IMR-90 (cell line): Measurements from ENCODE around the gene CFAP97. TPM values are rescaled to one million over a fixed set of nuclear protein-coding genes. Genes with fewer than 3 reads are reported as not detected.

ENCODE experiments used
- ATAC-seq: fragments of 200-7000 bp; cut with Tn5 transposase; 2 replicates; pipeline ENCODE4 v1.9.1; 2020; ENCODE audit warnings: low read depth, mild to moderate bottlenecking, moderate library complexity
- BruUV-seq: library from RNA; stranded (reverse); fragments of 400-500 nt; replicated peaks from 2 replicates; lab custom pipeline; 2021; lab: Mats Ljungman, UMichigan
- CTCF ChIA-PET: fragments of 300-600 bp; formaldehyde crosslinking; extraction: SDS; loops from one replicate; lab custom pipeline; 2021; ENCODE audit warnings: antibody characterized with exemption; lab: Yijun Ruan, JAX
- POLR2A ChIA-PET: fragments of 300-600 bp; sonication (Branson Sonifier 250); formaldehyde crosslinking; loops from one replicate; lab custom pipeline; 2022; ENCODE audit warnings: antibody characterized with exemption; ENCODE audit not compliant: unreplicated experiment; lab: Charles Lee
- DNase-seq: peaks from one replicate; pipeline ENCODE4 v3.0.0; 2013
- H2AFZ ChIP-seq: replicated peaks from 2 replicates; pipeline ENCODE3; 2013; ENCODE audit warnings: low read length, mild to moderate bottlenecking; ENCODE audit not compliant: poor library complexity
- H2AK5ac ChIP-seq: 2 replicates; pipeline ENCODE4 v1.6.1; 2013; ENCODE audit warnings: low read depth, low read length, inconsistent platforms
- H2AK9ac ChIP-seq: replicated peaks from 2 replicates; pipeline ENCODE3; 2013; ENCODE audit warnings: mild to moderate bottlenecking, low read depth, low read length, moderate library complexity; ENCODE audit not compliant: poor library complexity
- H2BK120ac ChIP-seq: 2 replicates; pipeline ENCODE4 v1.6.1; 2013; ENCODE audit warnings: low read depth, low read length, inconsistent platforms
- H2BK15ac ChIP-seq: 3 replicates; pipeline ENCODE4 v1.6.1; 2013; ENCODE audit warnings: low read depth, low read length, inconsistent platforms
- H2BK20ac ChIP-seq: 2 replicates; pipeline ENCODE4 v1.6.1; 2013; ENCODE audit warnings: low read depth, mild to moderate bottlenecking, inconsistent platforms, low read length, moderate library complexity
- H2BK5ac ChIP-seq: 2 replicates; pipeline ENCODE4 v1.6.1; 2013; ENCODE audit warnings: mild to moderate bottlenecking, low read depth, low read length, inconsistent platforms; ENCODE audit not compliant: poor library complexity, severe bottlenecking
- H3K14ac ChIP-seq: replicated peaks from 2 replicates; pipeline ENCODE4 v1.6.1; 2013; ENCODE audit warnings: low read depth, low read length, inconsistent platforms
- H3K18ac ChIP-seq: 2 replicates; pipeline ENCODE4 v1.6.1; 2013; ENCODE audit warnings: low read depth, low read length, control low read depth
- H3K23ac ChIP-seq: 2 replicates; pipeline ENCODE4 v1.6.1; 2013; ENCODE audit warnings: low read depth, low read length, inconsistent platforms
- H3K27ac ChIP-seq: 2 replicates; pipeline ENCODE4 v1.5.1; 2013; ENCODE audit warnings: mild to moderate bottlenecking, control low read depth, low read length; ENCODE audit not compliant: insufficient read depth
- H3K27me3 ChIP-seq: 2 replicates; pipeline ENCODE4 v1.6.1; 2013; ENCODE audit warnings: low read length; ENCODE audit not compliant: control insufficient read depth, insufficient read depth
- H3K36me3 ChIP-seq: 2 replicates; pipeline ENCODE4 v1.6.1; 2013; ENCODE audit warnings: low read length, mixed read lengths; ENCODE audit not compliant: control insufficient read depth, insufficient read depth
- H3K4ac ChIP-seq: 2 replicates; pipeline ENCODE4 v1.6.1; 2013; ENCODE audit warnings: low read depth, low read length, inconsistent platforms
- H3K4me1 ChIP-seq: 2 replicates; pipeline ENCODE4 v1.6.1; 2013; ENCODE audit warnings: low read length, mixed read lengths; ENCODE audit not compliant: control insufficient read depth, insufficient read depth
- H3K4me2 ChIP-seq: 2 replicates; pipeline ENCODE4 v1.6.1; 2013; ENCODE audit warnings: low read depth, mild to moderate bottlenecking, control low read depth, low read length, moderate library complexity
- H3K4me3 ChIP-seq: 2 replicates; pipeline ENCODE4 v1.5.1; 2013; ENCODE audit warnings: low read depth, mild to moderate bottlenecking, control low read depth, low read length, moderate library complexity; ENCODE audit not compliant: insufficient read depth
- H3K56ac ChIP-seq: 2 replicates; pipeline ENCODE4 v1.6.1; 2013; ENCODE audit warnings: low read length, inconsistent platforms; ENCODE audit not compliant: insufficient read depth; ENCODE audit errors: extremely low read depth
- H3K79me1 ChIP-seq, 2 experiments: 2 replicates each; pipeline ENCODE4 v1.6.1; 2013; ENCODE audit warnings: low read length in 2 of 2, inconsistent platforms in 1 of 2, low read depth in 1 of 2
- H3K9ac ChIP-seq: 2 replicates; pipeline ENCODE4 v1.6.1; 2013; ENCODE audit warnings: low read depth, low read length, control low read depth
- H3K9me1 ChIP-seq: 2 replicates; pipeline ENCODE4 v1.6.1; 2013; ENCODE audit warnings: low read length, inconsistent platforms; ENCODE audit not compliant: insufficient read depth
- H3K9me3 ChIP-seq: 2 replicates; pipeline ENCODE4 v1.6.1; 2013; ENCODE audit warnings: low read length; ENCODE audit not compliant: control insufficient read depth, insufficient read depth
- H4K20me1 ChIP-seq: 2 replicates; pipeline ENCODE4 v1.6.1; 2013; ENCODE audit warnings: low read length, inconsistent platforms; ENCODE audit not compliant: insufficient read depth
- H4K5ac ChIP-seq: 2 replicates; pipeline ENCODE4 v1.6.1; 2013; ENCODE audit warnings: mild to moderate bottlenecking, low read depth, low read length, control low read depth
- H4K8ac ChIP-seq, 2 experiments: 2 replicates each; pipeline ENCODE4 v1.6.1; 2013; ENCODE audit warnings: low read depth in 2 of 2, low read length in 2 of 2, control low read depth in 1 of 2, inconsistent platforms in 1 of 2
- H4K91ac ChIP-seq: 2 replicates; pipeline ENCODE4 v1.6.1; 2013; ENCODE audit warnings: low read depth, low read length, inconsistent platforms; ENCODE audit not compliant: insufficient read depth
- BHLHE40 ChIP-seq: fragments of 150-350 bp; IDR thresholded peaks from 2 replicates; pipeline ENCODE4 v1.6.1; 2016; ENCODE audit warnings: mild to moderate bottlenecking, low read depth, low read length
- CEBPB ChIP-seq: IDR thresholded peaks from 2 replicates; pipeline ENCODE4 v1.6.1; 2012; ENCODE audit warnings: low read depth, low read length, improper control_type of control experiment
- CHD1 ChIP-seq: IDR thresholded peaks from 2 replicates; pipeline ENCODE4 v1.6.1; 2012; ENCODE audit warnings: low read depth, low read length, improper control_type of control experiment
- CTCF ChIP-seq: conservative IDR thresholded peaks from 2 replicates; pipeline ENCODE4 v1.5.1; 2012; ENCODE audit warnings: mild to moderate bottlenecking, low read depth, low read length, improper control_type of control experiment
- ELK1 ChIP-seq: fragments of 150-350 bp; IDR thresholded peaks from 2 replicates; pipeline ENCODE4 v1.6.1; 2016; ENCODE audit warnings: low read depth, mild to moderate bottlenecking, low read length, moderate library complexity, borderline replicate concordance
- FOS ChIP-seq: fragments of 150-350 bp; IDR thresholded peaks from 2 replicates; pipeline ENCODE4 v1.6.1; 2016; ENCODE audit warnings: low read depth, low read length
- MAFK ChIP-seq: IDR thresholded peaks from 2 replicates; pipeline ENCODE4 v1.6.1; 2012; ENCODE audit warnings: low read depth, low read length, improper control_type of control experiment
- MAZ ChIP-seq: IDR thresholded peaks from 2 replicates; pipeline ENCODE4 v1.6.1; 2012; ENCODE audit warnings: low read depth, mild to moderate bottlenecking, low read length, improper control_type of control experiment, moderate library complexity, borderline replicate concordance
- MXI1 ChIP-seq: IDR thresholded peaks from 2 replicates; pipeline ENCODE4 v1.6.1; 2012; ENCODE audit warnings: low read depth, mild to moderate bottlenecking, low read length, moderate library complexity, borderline replicate concordance
- NFE2L2 ChIP-seq: fragments of 150-350 bp; IDR thresholded peaks from 2 replicates; pipeline ENCODE4 v1.6.1; 2016; ENCODE audit warnings: low read depth, mild to moderate bottlenecking, low read length
- POLR2A ChIP-seq: IDR thresholded peaks from 2 replicates; pipeline ENCODE4 v1.6.1; 2012; ENCODE audit warnings: mild to moderate bottlenecking, low read depth, low read length
- RAD21 ChIP-seq: IDR thresholded peaks from 2 replicates; pipeline ENCODE4 v1.6.1; 2012; ENCODE audit warnings: low read length, improper control_type of control experiment
- RCOR1 ChIP-seq: IDR thresholded peaks from 2 replicates; pipeline ENCODE4 v1.6.1; 2012; ENCODE audit warnings: mild to moderate bottlenecking, low read length, improper control_type of control experiment; ENCODE audit not compliant: insufficient replicate concordance
- RFX5 ChIP-seq: IDR thresholded peaks from 2 replicates; pipeline ENCODE4 v1.8.0; 2012; ENCODE audit warnings: low read depth, mild to moderate bottlenecking, low read length, moderate library complexity
- SMC3 ChIP-seq: fragments of 150-350 bp; IDR thresholded peaks from 2 replicates; pipeline ENCODE4 v1.6.1; 2016; ENCODE audit warnings: low read depth, mild to moderate bottlenecking, antibody characterized with exemption, low read length, moderate library complexity
- USF2 ChIP-seq: fragments of 150-350 bp; IDR thresholded peaks from 2 replicates; pipeline ENCODE4 v1.6.1; 2017; ENCODE audit warnings: mild to moderate bottlenecking, antibody characterized with exemption, low read length, low read depth
- WGBS, 2 experiments: methylation state at CpG; one replicate each; pipeline versions ENCODE4 v1.1.5 to v1.1.7; 2013; ENCODE audit warnings: missing lambda C conversion rate in 2 of 2; ENCODE audit not compliant: insufficient read length in 1 of 2; ENCODE audit errors: extremely low coverage in 2 of 2; 5-methylcytosine and 5-hydroxymethylcytosine counted together
- dilution Hi-C: fragments of 300-500 bp; cut with HindIII; formaldehyde crosslinking; loops from one replicate; pipeline ENCODE4 v1.14.3; 2018; ENCODE audit warnings: low sequenced_read_pairs; ENCODE audit not compliant: unreplicated experiment
- in situ Hi-C: fragments of 300-500 bp; cut with MboI; formaldehyde crosslinking; loops from 3 replicates; pipeline ENCODE4 v1.14.3; 2019; ENCODE audit warnings: low sequenced_read_pairs, inconsistent platforms, mixed read lengths
- intact Hi-C: fragments of 100-400 bp; cut with micrococcal nuclease; formaldehyde crosslinking; loops from 2 replicates; pipeline ENCODE4 v1.10.0; 2022
- polyA plus RNA-seq, 3 experiments: library from polyadenylated mRNA; depleted of rRNA; stranded (reverse); fragments of >200 nt; gene quantifications; 2 replicates each; pipeline ENCODE4 v1.2.3, GENCODE V29; 2012; ENCODE audit warnings: low replicate concordance in 1 of 3
- total RNA-seq: library from RNA; depleted of rRNA; stranded (reverse); fragments of >200 nt; gene quantifications from 2 replicates; pipeline ENCODE4 v1.2.3, GENCODE V29; 2012

Gene CFAP97
- total and polyA plus RNA-seq, 2 of the 4 experiments (the other 2 are of a cell fraction), result 14.5 to 16.0 TPM

GRCh38 chr4:185237175-185237574 lies 33.4 kb upstream of the CFAP97 start:
- Histone ChIP-seq H2AK9ac (no peak overlapping the region), H3K14ac (no peak overlapping the region), H3K56ac (no peak overlapping the region), H3K27me3 (no peaks in the 10 kb centered on the region), H4K91ac (no peak overlapping the region), H2BK5ac (no peak overlapping the region), H3K18ac (no peak overlapping the region), H3K79me1 (peaks cover 15 to 36% of the 10 kb centered on the region in 2 experiments), H4K8ac (no peak overlapping the region), H3K9me3 (no peaks in the 10 kb centered on the region), H3K9me1 (peaks cover 6% of the 10 kb centered on the region; the same call in 1 of the 2 replicates), H3K9ac (no peak overlapping the region), H3K23ac (no peak overlapping the region), H3K36me3 (no peaks in the 10 kb centered on the region), H2AFZ (no peak overlapping the region), H2AK5ac (no peak overlapping the region), H3K4me1 (peaks cover 6% of the 10 kb centered on the region), H2BK15ac (no peak overlapping the region), H4K20me1 (peaks cover 3% of the 10 kb centered on the region; the same call in 1 of the 2 replicates), H4K5ac (no peak overlapping the region), H2BK120ac (no peak overlapping the region), H3K4me3 (no peak overlapping the region), H3K4ac (no peak overlapping the region), H3K4me2 (no peak overlapping the region), H2BK20ac (no peak overlapping the region), H3K27ac (no peak overlapping the region)
- ATAC-seq, result no peak
- POLR2A ChIA-PET, result no interaction called here
- WGBS, 2 experiments, result no CpG with 5 or more reads among the region's 3 CpGs
- dilution Hi-C loops (no loop called here), in situ Hi-C loops (no loop called here), intact Hi-C loops (no loop called here)
- CTCF ChIA-PET, result no interaction called here
- no TSS peak for BruUV-seq
- no peak for DNase-seq
- no peak for TF ChIP-seq RAD21
- no peak for TF ChIP-seq BHLHE40
- TF ChIP-seq MAZ, result no peak
- TF ChIP-seq USF2, result no peak
- TF ChIP-seq NFE2L2, result no peak
- TF ChIP-seq CEBPB, result no peak
- no peak for TF ChIP-seq MXI1
- TF ChIP-seq RCOR1, result no peak
- no peak for TF ChIP-seq RFX5
- TF ChIP-seq SMC3, result no peak
- no peak for TF ChIP-seq POLR2A
- no peak for TF ChIP-seq CTCF
- no peak for TF ChIP-seq MAFK
- TF ChIP-seq CHD1, result no peak
- no peak for TF ChIP-seq FOS
- no peak for TF ChIP-seq ELK1
